Naive thymus-derived CD4-positive, alpha-beta T cell (primary cell): ENCODE measurements around the gene SMIM17. TPM values are rescaled to one million over a fixed set of nuclear protein-coding genes. Genes with fewer than 3 reads are reported as not detected.
A peak's percentile ranks its signal among the peaks of the same experiment; 100 is the strongest.

Source experiments
- ATAC-seq: fragments of 150-1000 bp; cut with Tn5 transposase; 2 replicates; pipeline ENCODE4 v1.10.0; 2021; ENCODE audit warnings: mild to moderate bottlenecking, moderate library complexity
- CTCF ChIA-PET: fragments of 350-600 bp; sonication (Branson Sonifier 250); formaldehyde crosslinking; loops from one replicate; lab custom pipeline; 2021; ENCODE audit warnings: antibody characterized with exemption; lab: Charles Lee
- POLR2A ChIA-PET: fragments of 350-600 bp; sonication (Branson Sonifier 250); formaldehyde crosslinking; loops from one replicate; lab custom pipeline; 2021; ENCODE audit warnings: antibody characterized with exemption, inconsistent platforms; lab: Charles Lee
- DNase-seq, 9 donors: peaks; one replicate each; pipeline versions ENCODE4 v3.0.0 to v3.0.0-alpha.2; 2020 to 2022; ENCODE audit warnings: mixed read lengths in 1 of 9
- H3K27ac ChIP-seq: one replicate; pipeline ENCODE4 v1.7.0; 2013; ENCODE audit warnings: mild to moderate bottlenecking, low read depth, low read length, moderate library complexity
- H3K27me3 ChIP-seq, 2 donors: one replicate each; pipeline ENCODE4 v1.7.0; 2013; ENCODE audit warnings: low read length in 2 of 2, mild to moderate bottlenecking in 2 of 2, moderate library complexity in 2 of 2; ENCODE audit not compliant: control insufficient read depth in 2 of 2, insufficient read depth in 2 of 2
- H3K36me3 ChIP-seq, 3 experiments: 1 replicate in 2 of 3; 2 replicates in 1 of 3; pipeline ENCODE4 v1.7.0; 2013; ENCODE audit warnings: low read length in 3 of 3, mild to moderate bottlenecking in 3 of 3, moderate library complexity in 1 of 3; ENCODE audit not compliant: insufficient read depth in 3 of 3, control insufficient read depth in 2 of 3
- H3K4me1 ChIP-seq, 2 donors: one replicate each; pipeline ENCODE4 v1.7.0; 2013; ENCODE audit warnings: low read length in 2 of 2, mild to moderate bottlenecking in 2 of 2, moderate library complexity in 1 of 2; ENCODE audit not compliant: control insufficient read depth in 2 of 2, insufficient read depth in 2 of 2
- H3K4me3 ChIP-seq: 2 replicates; pipeline ENCODE4 v1.7.0; 2013; ENCODE audit warnings: mild to moderate bottlenecking, low read length
- H3K9me3 ChIP-seq, 3 experiments: 1 replicate in 2 of 3; 2 replicates in 1 of 3; pipeline ENCODE4 v1.7.0; 2013; ENCODE audit warnings: low read length in 3 of 3; ENCODE audit not compliant: control insufficient read depth in 2 of 3
- H3K27ac Mint-ChIP-seq, 9 donors: one replicate each; pipeline ENCODE4 v1.8.0; 2020 to 2022; ENCODE audit warnings: mixed read lengths in 9 of 9, mild to moderate bottlenecking in 8 of 9, moderate library complexity in 5 of 9, inconsistent platforms in 2 of 9
- H3K27me3 Mint-ChIP-seq, 5 donors: one replicate each; pipeline ENCODE4 v1.8.0; 2021 to 2022; ENCODE audit warnings: mixed read lengths in 5 of 5, mild to moderate bottlenecking in 1 of 5
- H3K36me3 Mint-ChIP-seq, 5 donors: one replicate each; pipeline ENCODE4 v1.8.0; 2020 to 2022; ENCODE audit warnings: mixed read lengths in 5 of 5, mild to moderate bottlenecking in 3 of 5, inconsistent platforms in 1 of 5
- H3K4me1 Mint-ChIP-seq, 7 donors: one replicate each; pipeline ENCODE4 v1.8.0; 2020 to 2022; ENCODE audit warnings: mixed read lengths in 7 of 7, mild to moderate bottlenecking in 3 of 7, inconsistent platforms in 1 of 7
- H3K4me3 Mint-ChIP-seq, 10 donors: one replicate each; pipeline ENCODE4 v1.8.0; 2020 to 2022; ENCODE audit warnings: mild to moderate bottlenecking in 10 of 10, mixed read lengths in 10 of 10, moderate library complexity in 6 of 10, inconsistent platforms in 2 of 10
- H3K9me3 Mint-ChIP-seq, 11 donors: one replicate each; pipeline ENCODE4 v1.8.0; 2020 to 2022; ENCODE audit warnings: mixed read lengths in 11 of 11, mild to moderate bottlenecking in 4 of 11, inconsistent platforms in 1 of 11, moderate library complexity in 1 of 11
- intact Hi-C, 2 donors: fragments of 100-400 bp; cut with micrococcal nuclease; formaldehyde crosslinking; loops; one replicate each; pipeline ENCODE4 v1.15.1; 2023
- polyA plus RNA-seq, 2 donors: library from polyadenylated mRNA; unstranded; fragments of 300-500 nt; fragmentation: Illumina TruSeq; gene quantifications; one replicate each; pipeline ENCODE4 v1.2.3, GENCODE V29; 2021
- total RNA-seq, 6 experiments: library from RNA in 5 of 6; stranded (reverse) in 5 of 6; gene quantifications; 1 replicate in 5 of 6; 2 replicates in 1 of 6; pipeline ENCODE4 v1.2.3 and lab custom pipeline; 2021 to 2026

Gene SMIM17
- total and polyA plus RNA-seq, 7 experiments from 2014 or later = 0.31 to 0.37 TPM; not detected in 5

- Mint-ChIP-seq H3K9me3 (peaks cover 10 to 90% (median 31%) of the 10 kb centered on the region in 11 donors), H3K4me3 (peak overlapping the region in 1 of 10 donors; percentile 41), H3K27me3 (no peaks in the 10 kb centered on the region), H3K36me3 (peaks cover 0 to 28% (median 12%) of the 10 kb centered on the region in 5 donors), H3K4me1 (no peaks in the 10 kb centered on the region), H3K27ac (no peak overlapping the region)
- no peak for DNase-seq
- POLR2A ChIA-PET = no interaction called here
- Histone ChIP-seq H3K4me3 (no peak overlapping the region), H3K27me3 (no peaks in the 10 kb centered on the region), H3K4me1 (no peaks in the 10 kb centered on the region), H3K36me3 (peaks cover 0 to 15% (median 0%) of the 10 kb centered on the region in 3 experiments), H3K9me3 (peaks cover 0 to 54% (median 5%) of the 10 kb centered on the region in 3 experiments), H3K27ac (no peak overlapping the region)
- CTCF ChIA-PET = no interaction called here
- intact Hi-C loops = no loop called here
- no peak for ATAC-seq
These were observed 18.3 kb downstream of the SMIM17 start for GRCh38 chr19:56661248-56661647.

GRCh38 chr19:56663931-56664500 is 21.1 kb downstream of the SMIM17 start:
- CTCF ChIA-PET = no interaction called here
- POLR2A ChIA-PET = no interaction called here
- intact Hi-C loops = no loop called here
- no peak overlapping the region for H3K4me3 ChIP-seq
- no peaks in the 10 kb centered on the region for H3K4me1 ChIP-seq
- H3K4me3 Mint-ChIP-seq = no peak overlapping the region
- H3K36me3 Mint-ChIP-seq = peaks cover 0 to 36% (median 11%) of the 10 kb centered on the region in 5 donors
- H3K27ac Mint-ChIP-seq = no peak overlapping the region
- peaks cover 0 to 15% (median 0%) of the 10 kb centered on the region in 3 experiments for H3K36me3 ChIP-seq
- no peak for DNase-seq
- peaks cover 3 to 93% (median 31%) of the 10 kb centered on the region in 11 donors for H3K9me3 Mint-ChIP-seq
- peaks cover 0 to 65% (median 5%) of the 10 kb centered on the region in 3 experiments for H3K9me3 ChIP-seq
- no peak for ATAC-seq
- H3K27ac ChIP-seq = no peak overlapping the region
- H3K27me3 ChIP-seq = no peaks in the 10 kb centered on the region
- H3K4me1 Mint-ChIP-seq = peaks cover 0 to 5% (median 0%) of the 10 kb centered on the region in 7 donors
- H3K27me3 Mint-ChIP-seq = no peaks in the 10 kb centered on the region

- DNase-seq = no peak
These were observed 21.6 kb downstream of the SMIM17 start for GRCh38 chr19:56664511-56664910.

GRCh38 chr19:56667311-56667870 is 24.4 kb downstream of the SMIM17 start:
- Histone ChIP-seq H3K9me3 (peaks cover 0 to 57% (median 5%) of the 10 kb centered on the region in 3 experiments), H3K4me3 (no peak overlapping the region), H3K27ac (no peak overlapping the region), H3K27me3 (no peaks in the 10 kb centered on the region), H3K36me3 (peaks cover 0 to 15% (median 0%) of the 10 kb centered on the region in 3 experiments), H3K4me1 (peaks cover 0 to 7% of the 10 kb centered on the region in 2 donors)
- Mint-ChIP-seq H3K27me3 (no peaks in the 10 kb centered on the region), H3K36me3 (peaks cover 4 to 35% (median 11%) of the 10 kb centered on the region in 5 donors), H3K27ac (no peak overlapping the region), H3K4me1 (peaks cover 0 to 17% (median 11%) of the 10 kb centered on the region in 7 donors), H3K9me3 (peaks cover 0 to 78% (median 29%) of the 10 kb centered on the region in 11 donors), H3K4me3 (no peak overlapping the region)
- CTCF ChIA-PET = no interaction called here
- DNase-seq = no peak
- no peak for ATAC-seq
- POLR2A ChIA-PET = no interaction called here
- intact Hi-C loops = no loop called here

More at GRCh38 chr19:56664511-56664910, 21.6 kb downstream of the SMIM17 start:
- ChIA-PET POLR2A (no interaction called here), CTCF (no interaction called here)
- intact Hi-C loops = no loop called here
- Histone ChIP-seq H3K27me3 (no peaks in the 10 kb centered on the region), H3K36me3 (peaks cover 0 to 15% (median 0%) of the 10 kb centered on the region in 3 experiments), H3K4me3 (no peak overlapping the region), H3K9me3 (peaks cover 0 to 64% (median 5%) of the 10 kb centered on the region in 3 experiments), H3K4me1 (no peaks in the 10 kb centered on the region), H3K27ac (no peak overlapping the region)
- Mint-ChIP-seq H3K27me3 (no peaks in the 10 kb centered on the region), H3K4me1 (peaks cover 0 to 5% (median 0%) of the 10 kb centered on the region in 7 donors), H3K27ac (no peak overlapping the region), H3K4me3 (no peak overlapping the region), H3K36me3 (peaks cover 0 to 36% (median 11%) of the 10 kb centered on the region in 5 donors), H3K9me3 (peaks cover 0 to 90% (median 29%) of the 10 kb centered on the region in 11 donors)
- no peak for ATAC-seq

GRCh38 chr19:56668676-56669075 is 25.7 kb downstream of the SMIM17 start:
- Mint-ChIP-seq H3K36me3 (peaks cover 4 to 28% (median 11%) of the 10 kb centered on the region in 5 donors), H3K9me3 (peaks cover 0 to 72% (median 24%) of the 10 kb centered on the region in 11 donors), H3K27ac (no peak overlapping the region), H3K4me3 (peak overlapping the region in 2 of 10 donors; percentile 54 to 61), H3K27me3 (no peaks in the 10 kb centered on the region), H3K4me1 (peaks cover 0 to 17% (median 11%) of the 10 kb centered on the region in 7 donors)
- intact Hi-C loops = no loop called here
- H3K27me3 ChIP-seq = no peaks in the 10 kb centered on the region
- CTCF ChIA-PET = no interaction called here
- peaks cover 0 to 7% of the 10 kb centered on the region in 2 donors for H3K4me1 ChIP-seq
- POLR2A ChIA-PET = no interaction called here
- no peak for DNase-seq
- no peak overlapping the region for H3K4me3 ChIP-seq
- H3K27ac ChIP-seq = no peak overlapping the region
- no peak for ATAC-seq
- peaks cover 0 to 50% (median 0%) of the 10 kb centered on the region in 3 experiments for H3K9me3 ChIP-seq
- H3K36me3 ChIP-seq = peaks cover 0 to 9% (median 0%) of the 10 kb centered on the region in 3 experiments

- DNase-seq = no peak
- no peak for ATAC-seq
- H3K36me3 ChIP-seq = no peaks in the 10 kb centered on the region
- H3K27me3 ChIP-seq = no peaks in the 10 kb centered on the region
- ChIA-PET CTCF (no interaction called here), POLR2A (no interaction called here)
- H3K4me3 Mint-ChIP-seq = peak overlapping the region; percentile 58 to 95 (median 89)
- peak overlapping the region; percentile 53 for H3K4me3 ChIP-seq
- peaks cover 0 to 33% (median 0%) of the 10 kb centered on the region in 3 experiments for H3K9me3 ChIP-seq
- peak overlapping the region in 2 of 9 donors; percentile 13 to 84 for H3K27ac Mint-ChIP-seq
- H3K4me1 Mint-ChIP-seq = peaks cover 0 to 17% (median 11%) of the 10 kb centered on the region in 7 donors
- H3K36me3 Mint-ChIP-seq = peaks cover 4 to 20% (median 11%) of the 10 kb centered on the region in 5 donors
- H3K9me3 Mint-ChIP-seq = peaks cover 0 to 72% (median 31%) of the 10 kb centered on the region in 11 donors
- intact Hi-C loops = loop anchor here in 1 of 2 donors (2.0 kb wide), 1 partner anchor 278 kb away; the partner anchor contains the start of gene ZNF582
- H3K4me1 ChIP-seq = peaks cover 0 to 7% of the 10 kb centered on the region in 2 donors
- H3K27ac ChIP-seq = no peak overlapping the region
- H3K27me3 Mint-ChIP-seq = no peaks in the 10 kb centered on the region
These were observed 27.5 kb downstream of the SMIM17 start for GRCh38 chr19:56670401-56670960.
